HG02870 (cell line): ENCODE measurements around the gene VPS33B.
"Not testable (repeated sequence)": the region's sequence is repeated elsewhere in the genome, so short reads cannot be mapped to it uniquely, and the experiment has no call there.

Source experiments
- ATAC-seq: cut with Tn5 transposase; IDR thresholded peaks from one replicate; pipeline ENCODE4 v1.9.1; 2021; ENCODE audit warnings: mild to moderate bottlenecking, moderate library complexity; ENCODE audit not compliant: unreplicated experiment

The VPS33B gene

DNA sequence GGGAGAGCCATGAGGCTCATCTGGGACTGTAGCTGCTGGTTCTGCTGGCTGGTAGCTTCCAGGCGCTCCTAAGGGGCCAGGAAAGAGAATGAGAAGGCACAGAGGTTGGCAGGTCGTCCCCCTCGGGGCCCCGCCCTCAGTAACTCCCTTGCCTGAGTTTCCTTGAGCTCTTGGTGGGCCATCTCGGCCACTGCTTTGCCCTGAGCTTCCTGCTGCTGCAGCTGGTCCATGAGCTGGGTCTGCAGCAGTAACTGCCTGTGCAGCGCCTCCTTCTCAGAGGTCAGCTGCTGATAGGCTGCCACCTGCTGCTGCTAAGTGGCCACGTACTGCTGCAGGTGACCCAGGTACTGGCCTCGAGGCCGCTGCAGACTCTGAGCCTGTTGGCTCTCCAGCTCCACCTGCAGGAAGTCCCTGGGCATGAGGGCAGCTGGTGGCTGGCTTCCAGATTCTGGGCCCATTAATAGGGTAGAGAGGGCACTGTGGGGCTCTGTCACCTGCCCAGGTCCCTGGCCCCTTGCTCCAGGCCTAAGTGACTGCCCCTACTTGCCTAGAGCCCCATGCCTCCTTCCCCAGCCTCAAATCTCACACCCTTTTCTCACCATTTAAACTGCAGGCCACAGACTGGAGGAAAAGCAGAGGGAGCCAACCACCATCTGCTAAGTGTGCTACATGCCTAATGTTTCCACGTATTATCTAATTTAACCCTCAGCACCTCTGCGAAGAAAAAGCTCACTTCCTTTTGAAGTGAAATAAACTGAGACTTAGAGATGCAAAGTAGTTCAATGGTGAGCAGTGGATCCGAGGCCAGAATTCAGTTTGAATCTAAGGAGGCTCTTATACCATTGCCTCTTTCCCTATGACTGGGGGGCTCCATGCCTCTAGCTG lies 10.8 kb upstream of the VPS33B start:
- no peak for ATAC-seq

DNA sequence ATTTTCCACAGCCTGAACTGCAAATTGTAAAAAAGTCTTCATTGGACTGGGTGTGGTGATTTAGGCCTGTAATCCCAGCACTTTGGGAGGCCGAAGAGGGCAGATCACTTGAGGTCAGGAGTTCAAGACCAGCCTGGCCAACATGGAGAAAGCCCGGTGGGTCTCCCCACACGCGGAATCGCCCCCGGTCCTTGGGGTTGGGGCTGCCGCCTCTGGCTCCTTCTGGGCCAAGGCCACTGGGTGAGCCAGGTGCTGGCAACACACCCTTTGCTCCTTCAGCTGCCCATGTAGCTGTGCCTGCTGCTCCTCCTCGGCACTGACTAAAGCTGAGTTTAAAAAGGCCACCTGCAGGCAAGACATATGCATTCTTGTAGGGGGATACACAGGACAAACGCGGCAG lies 9.4 kb upstream of the VPS33B start:
- ATAC-seq: no peak

DNA sequence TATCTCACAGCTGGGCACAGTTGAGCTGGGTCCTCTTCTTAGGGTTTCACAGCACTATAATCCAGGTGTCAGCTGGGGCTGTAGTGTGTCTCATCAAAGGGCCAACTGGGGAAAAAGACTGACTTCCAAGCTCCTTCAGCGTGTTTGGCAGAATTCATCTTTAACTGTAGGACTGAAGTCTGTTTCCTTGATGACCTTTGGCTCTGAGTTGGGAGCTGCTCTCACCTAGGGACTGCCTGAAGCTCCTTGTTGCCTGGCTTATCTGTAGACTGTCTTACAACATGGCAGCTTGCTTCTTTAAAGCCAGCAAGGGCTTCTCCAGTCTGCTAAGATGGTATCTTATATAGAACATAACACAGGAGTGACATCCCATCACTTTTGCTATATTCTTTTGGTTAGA lies 5.3 kb upstream of the VPS33B start:
- no peak for ATAC-seq

DNA sequence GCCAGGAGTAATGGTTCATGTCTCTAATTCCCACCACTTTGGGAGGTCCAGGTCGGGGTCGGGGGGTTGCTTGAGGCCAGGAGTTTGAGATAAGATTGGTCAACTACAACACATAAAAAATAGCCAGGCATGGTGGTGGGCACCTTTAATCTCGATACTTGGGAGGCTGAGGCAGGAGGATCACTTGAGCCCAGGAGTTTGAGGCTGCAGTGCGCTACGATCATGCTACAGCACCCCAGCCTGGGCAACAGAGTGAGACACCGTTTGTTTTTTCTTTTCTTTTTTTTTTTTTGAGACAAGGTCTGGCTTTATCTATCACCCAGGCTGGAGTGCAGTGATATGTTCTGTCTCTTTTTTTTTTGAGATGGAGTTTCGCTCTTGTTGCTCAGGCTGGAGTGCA lies 1.3 kb upstream of the VPS33B start:
- no peak for ATAC-seq

DNA sequence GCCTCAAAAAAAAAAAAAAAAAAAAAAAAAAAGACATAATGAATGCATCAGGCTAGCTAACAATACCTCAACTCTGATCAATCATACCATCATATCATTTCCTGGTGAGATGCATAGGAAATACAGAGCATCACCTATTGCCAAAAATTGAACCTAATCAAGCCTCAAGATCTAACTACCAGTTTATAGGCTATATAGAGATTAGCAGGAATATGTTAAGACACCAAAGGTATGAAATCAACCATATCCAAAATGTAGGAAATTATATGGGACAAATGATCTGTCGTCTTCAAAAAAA lies 387 bp upstream of the VPS33B start:
- ATAC-seq: no peak

DNA sequence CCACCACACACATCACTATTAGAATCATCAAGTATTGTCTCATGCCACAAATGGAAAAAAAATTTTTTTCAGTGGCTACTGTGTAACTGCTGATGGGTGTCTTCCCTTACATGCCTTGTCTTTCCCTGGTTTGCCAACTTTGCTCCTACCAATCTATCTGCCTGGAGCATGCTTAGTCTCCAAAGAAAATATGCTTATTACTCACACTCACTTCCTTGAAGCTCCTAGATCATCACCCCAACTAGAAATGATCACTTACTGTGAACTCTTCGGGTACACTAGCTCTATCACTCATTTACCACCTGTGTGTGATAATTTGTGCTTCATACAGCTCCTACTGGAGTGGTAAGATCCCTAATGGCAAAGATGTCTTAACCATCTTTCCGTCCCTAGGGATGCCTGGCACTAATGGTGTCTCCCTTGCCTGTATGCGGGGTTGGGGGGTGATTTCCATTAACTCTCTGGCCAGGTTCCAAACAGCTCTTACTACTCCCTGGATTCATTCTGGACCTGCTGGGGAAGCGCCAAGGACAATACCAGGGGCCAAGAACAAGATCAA lies 799 bp downstream of the VPS33B start:
- no peak for ATAC-seq

DNA sequence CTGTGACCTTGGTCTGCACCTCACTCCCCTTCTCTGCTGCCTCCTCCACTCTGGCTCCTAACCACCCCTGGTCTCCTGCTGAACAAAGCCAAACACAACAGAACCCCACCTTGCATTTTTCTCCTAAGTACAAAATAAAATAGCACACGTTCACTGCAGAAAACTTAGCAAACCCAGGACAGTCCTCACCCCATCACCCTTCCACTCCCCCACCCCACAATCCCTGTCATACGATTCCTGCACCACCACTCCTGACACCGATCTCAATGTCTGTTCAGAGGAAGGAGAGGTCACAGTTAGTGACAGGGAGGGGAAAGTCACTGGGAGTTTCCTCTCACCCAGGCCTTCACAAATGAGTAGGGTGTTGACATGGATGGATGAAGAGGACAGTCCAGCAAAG lies 4.2 kb downstream of the VPS33B start:
- no peak for ATAC-seq

DNA sequence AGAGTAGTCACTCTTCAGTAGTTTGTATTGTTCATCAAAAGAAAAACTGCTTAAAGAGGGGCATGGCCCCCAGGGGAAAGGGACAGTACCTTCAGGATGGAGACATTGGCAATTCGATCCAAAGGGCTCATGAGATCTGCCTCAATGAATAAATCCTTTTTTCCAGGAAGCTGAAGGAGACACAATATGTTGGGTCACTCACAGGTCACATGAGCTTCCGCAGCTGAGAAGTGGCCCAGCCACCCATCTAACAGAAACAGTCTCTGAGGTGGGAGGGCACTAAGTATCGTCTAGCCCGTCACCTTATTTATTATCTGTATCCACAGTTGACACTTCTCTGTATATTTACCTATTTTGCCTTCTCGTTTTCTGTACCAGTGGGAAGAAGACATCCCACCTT lies 4.7 kb downstream of the VPS33B start:
- ATAC-seq: no peak

DNA sequence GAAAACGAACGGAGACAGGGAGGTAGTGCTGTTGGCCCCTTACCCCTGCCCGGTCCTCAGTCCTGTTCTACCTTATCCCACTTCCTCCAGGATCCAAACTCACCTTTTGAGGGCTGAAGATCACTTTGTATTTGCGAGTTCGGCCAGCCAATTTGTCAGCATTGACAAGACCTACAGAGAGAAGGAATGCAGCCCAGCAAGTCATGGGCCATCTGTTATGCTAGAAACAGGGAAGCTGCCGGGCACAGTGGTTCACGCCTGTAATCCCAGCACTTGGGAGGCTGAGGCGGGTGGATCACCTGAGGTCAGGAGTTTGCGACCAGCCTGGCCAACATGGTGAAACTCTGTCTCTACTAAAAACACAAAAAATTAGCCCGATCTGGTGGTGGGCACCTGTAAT lies 8.7 kb downstream of the VPS33B start:
- ATAC-seq: not testable (repeated sequence)

DNA sequence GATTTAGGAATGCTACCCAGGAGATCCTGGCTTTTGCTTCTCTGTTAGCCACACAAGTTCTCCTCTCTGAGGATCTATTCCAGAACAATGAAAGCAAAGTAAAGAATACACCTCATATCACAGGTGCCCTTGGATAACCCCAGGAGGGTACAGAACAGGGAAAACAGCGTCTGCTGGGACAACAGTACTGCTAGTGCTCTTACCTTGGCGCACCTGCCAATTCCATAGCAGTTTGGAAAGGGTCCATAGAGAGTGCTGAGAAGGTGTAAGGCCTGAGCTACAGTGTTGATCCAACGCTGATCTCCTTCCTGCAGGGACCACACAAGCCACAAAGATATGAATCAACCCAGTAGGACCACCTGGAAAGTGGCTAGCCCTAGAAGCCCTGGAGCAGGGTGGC lies 15.1 kb downstream of the VPS33B start:
- no peak for ATAC-seq

DNA sequence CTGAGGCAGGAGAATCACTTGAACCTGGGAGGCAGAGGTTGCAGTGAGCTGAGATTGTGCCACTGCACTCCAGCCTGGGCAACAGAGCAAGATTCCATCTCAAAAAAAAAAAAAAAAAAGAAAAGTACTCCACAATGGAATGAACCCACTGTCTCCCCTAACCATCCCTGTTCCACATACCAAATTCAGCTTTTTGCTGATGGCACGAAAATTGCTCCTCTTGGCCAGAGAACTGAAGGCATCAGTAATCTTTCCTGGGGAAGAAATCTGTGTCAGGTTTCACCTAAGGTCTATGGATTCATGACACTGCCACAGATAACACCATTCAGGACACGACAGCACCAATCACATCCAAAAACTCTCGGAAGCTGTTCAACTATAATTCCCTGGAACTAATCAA lies 21.2 kb downstream of the VPS33B start:
- no peak for ATAC-seq

DNA sequence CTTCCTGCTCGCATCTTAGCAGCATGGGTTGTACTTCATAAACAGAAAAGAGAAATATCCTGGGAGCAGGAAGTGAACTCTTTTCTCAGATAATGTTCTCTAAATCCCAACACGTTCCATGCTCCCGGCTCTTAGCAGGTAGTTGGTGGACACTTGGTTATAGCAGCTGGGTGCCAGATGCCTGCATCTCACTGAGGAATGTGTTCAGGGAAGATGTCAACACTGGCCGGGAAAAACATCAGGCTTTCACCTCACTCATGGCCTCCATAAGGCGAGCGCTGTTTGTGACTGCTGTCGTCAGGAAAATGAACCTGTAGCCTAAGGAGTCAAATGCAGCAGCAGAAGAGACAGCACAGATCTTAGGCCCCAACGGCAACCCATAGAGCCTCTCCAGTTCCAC lies 23.7 kb downstream of the VPS33B start:
- ATAC-seq: no peak

DNA sequence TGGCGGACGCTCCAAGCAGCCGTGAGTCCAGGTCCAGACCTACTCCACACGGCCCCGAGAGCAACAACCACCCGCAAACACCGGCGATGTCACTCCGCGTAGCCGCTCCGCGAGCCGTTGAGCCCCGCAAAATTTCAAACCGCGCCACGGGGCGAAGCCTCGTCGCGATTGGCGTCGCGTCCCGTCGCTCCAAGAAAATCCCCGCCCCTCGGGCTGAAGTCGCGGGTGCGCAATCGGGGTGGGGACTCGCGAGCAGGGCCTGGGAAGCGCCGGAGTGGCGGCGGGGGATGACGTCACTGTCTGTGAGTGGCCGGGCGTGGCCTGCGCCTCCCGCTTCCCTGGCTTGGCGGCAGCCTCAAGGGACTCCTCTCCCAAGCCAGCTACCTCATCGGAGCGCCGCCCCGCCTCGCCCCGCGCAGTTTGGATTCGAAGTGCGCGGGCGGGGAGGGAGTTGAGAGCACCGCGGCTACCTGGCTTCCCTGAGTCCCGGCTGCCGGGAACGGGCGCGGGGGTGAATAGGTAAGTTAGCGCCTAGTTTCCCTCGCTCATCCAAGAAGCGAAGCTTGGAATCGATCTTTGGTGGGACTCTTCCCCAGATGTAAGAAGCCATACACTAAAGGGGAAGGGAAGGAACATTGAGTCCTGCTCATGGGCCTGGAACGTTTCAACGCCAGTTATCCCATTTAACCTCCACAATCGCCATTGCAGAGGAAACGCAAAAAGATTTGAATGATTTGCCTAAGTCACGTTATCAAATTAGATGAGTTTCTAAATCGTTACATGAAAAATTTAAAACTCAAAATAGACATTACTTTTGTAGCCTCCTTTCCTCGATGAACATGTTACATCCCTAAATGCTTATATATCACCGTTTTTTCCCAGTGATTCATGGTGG lies 27.7 kb downstream of the VPS33B start, which contains the start of gene PRC1:
Gene PRC1, minus strand, starts transcription at position 119 of the 895 bp plus-strand sequence. Its CDS starts 118 bp downstream, at position 1.
- peak; percentile 94 for ATAC-seq

DNA sequence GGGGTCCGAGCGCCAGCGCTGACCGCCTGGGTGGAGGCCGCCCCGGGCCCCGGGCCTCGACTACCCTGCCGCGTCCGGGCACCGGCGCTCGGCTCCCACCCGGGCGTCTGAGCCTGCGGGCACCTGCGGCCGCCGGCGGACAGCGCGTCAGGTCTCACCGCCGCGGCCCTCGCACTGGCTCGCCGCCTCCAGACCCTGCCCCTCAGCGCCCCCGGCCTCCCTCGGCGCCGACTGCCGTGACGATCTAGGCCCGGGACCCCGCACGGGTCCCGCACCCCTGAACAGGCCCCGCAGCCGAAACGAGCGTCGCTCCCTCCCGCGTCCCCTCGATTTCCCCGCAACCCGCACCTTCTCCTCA lies 28.4 kb downstream of the VPS33B start:
- ATAC-seq: peak; percentile 13

DNA sequence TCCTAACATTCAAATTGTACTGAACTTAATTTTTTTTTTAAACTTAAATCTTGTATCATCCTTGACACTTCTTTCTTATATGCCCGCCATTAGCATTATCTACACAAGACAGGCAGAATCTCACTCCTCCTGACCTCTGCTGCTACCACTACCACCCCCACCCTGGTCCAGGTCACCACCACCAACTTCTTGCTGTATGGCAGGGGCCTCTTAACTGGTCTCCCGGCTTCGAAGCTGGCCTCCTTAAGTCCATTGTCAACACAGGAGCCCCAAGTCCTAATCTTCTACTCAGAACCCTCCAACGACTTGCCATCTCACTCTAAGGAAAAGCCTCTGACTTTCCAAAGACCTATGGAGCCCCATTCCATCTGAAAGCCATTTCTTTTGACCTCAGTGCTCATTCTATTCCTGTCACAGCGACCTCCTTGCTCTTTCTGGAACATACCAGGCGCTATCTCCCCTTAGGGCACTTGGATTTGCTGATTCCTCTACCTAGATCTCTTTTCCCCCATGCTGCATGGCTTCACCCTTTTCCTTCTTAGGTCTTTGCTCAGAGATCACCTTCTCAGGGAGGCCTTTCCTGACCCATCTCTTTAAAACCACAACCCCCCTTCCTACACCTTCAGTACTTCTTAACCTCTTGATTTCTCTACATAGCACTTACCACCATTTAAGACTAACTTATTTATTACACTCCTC lies 30.7 kb downstream of the VPS33B start:
- no peak for ATAC-seq

DNA sequence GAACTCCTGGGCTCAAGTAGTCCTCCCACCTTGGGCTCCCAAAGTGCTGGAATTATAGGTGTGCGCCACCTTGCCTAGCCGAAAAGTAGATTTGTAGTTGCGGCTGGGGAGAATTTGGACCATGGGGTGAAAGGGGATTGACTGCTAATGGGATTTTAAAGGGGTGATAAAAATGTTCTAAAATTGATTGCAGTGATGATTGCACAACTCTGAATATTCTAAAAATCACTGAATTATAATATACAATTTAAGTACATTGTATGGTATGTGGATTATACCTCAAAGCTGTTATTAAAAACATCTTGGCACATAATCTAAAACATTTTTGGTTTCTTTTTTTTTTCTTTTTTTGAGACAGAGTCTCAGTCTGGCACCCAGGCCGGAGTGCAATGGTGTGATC lies 31.9 kb downstream of the VPS33B start:
- no peak for ATAC-seq

DNA sequence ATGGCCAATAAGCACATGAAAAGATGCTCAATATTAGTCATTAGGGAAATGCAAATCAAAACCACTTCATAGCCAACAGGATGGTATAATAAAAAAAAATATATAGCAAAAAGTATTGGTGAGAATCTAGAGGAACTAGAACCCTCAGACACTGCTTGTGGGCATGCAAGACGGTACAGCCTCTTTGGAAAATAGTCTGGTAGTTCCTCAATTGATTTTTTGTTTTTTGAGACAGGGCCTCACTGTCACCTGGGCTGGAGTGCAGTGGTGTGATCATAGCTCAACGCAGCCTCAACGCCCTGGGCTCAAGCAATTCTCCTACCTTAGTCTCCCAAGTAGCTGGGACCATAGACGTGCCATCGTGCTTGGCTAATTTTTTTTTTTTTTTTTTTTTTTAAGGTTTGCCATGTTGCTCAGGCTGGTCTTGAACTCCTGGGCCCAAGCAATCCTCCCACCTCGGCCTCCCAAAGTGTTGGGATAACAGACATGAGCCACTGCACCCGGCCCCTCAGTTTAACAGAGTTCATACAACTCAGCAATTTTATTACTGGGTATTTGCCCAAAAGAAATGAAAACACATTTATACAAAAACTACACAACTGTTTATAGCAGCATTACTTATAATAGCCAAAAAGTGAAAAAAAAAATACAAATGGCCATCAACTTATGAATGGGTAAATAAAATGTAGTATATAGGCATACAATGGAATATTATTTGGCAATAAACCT lies 33.2 kb downstream of the VPS33B start:
- ATAC-seq: no peak

DNA sequence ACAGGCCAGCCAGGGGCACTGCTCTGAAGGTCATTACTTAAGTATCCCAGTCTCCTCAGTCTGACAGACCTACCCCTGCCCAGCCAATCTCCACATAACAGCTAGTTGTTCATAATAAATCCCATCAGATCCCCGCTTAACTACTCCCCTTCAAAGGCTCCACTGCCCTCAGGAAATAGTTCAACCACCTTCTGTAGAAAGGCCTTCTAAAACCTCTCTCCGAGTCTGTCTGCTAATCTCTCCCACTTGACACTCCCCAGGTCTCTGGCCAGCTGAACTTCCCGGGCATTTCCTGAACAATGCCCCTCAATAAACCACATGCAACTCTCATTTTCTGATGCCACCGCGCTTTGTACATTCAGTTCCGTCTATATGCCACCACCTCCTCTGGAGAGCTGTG lies 34.1 kb downstream of the VPS33B start:
- no peak for ATAC-seq

DNA sequence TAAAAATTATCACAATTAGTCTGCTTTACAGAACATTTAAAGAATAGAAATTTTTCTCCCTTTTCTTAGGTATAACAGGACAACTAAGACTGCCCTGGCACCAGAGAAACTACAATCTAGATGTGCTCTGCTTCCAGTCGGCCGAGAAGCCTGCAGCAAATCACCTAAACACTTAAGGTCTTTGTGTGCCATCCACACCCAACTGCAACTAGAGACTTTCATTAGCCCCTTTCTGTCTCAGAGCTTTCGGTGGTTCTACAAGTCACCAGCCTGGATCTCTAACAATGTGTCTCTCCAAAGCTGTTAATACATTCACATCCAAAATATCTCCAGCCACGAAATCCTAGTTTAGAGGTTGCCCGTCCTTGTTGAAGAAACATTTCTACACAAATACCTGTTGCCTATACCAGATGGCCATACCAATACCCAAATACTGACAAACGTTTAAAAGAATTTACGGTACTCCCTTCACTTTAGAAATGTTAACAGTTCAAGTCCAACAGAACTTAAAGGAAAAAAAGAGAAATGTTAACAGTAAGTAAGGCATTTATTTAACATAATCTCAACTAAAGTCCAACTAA lies 34.7 kb downstream of the VPS33B start:
- no peak for ATAC-seq

DNA sequence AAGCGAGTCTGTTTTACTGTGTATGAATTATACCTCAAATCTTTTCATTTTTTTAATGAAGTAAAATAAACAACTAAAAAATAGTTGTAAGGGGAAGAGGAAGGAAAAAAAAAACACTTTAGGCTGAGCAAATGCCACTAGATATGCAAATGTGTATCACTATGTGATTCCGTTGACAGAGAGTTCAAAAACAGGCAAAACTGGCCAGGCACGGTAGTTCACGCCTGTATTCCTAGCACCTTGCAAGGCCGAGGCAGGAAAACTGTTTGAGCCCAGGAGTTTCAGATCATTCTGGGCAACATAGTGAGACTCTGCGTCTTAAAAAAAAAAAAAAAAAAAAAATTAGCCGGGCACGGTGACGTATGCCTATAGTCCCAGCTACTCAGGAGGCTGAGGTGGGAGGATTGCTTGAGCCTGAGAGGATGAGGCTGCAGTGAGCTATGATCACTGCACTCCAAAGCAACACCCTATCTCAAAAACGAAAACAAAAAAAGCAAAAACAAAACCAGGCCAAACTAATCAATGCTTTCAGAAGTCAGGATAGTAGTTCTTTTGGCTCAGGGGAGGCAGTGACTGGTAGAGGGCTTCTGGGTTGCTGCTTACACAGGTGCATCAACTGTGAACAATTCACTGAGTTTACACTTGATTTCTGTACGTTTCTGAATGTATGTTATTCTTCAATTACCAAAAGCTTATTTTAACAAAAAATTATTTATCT lies 35.4 kb downstream of the VPS33B start:
- no peak for ATAC-seq
